ENCODE measurements around the gene MYL12A. TPM values are rescaled to one million over a fixed set of nuclear protein-coding genes. Genes with fewer than 3 reads are reported as not detected.

MYL12A gene
- total and polyA plus RNA-seq, 2 of the 13 experiments (the other 11 are each of a cell fraction or from before 2014, with no cell fraction given): 261 to 277 TPM

GRCh38 chr18:3252843-3253242 is 5.2 kb downstream of the MYL12A start:
- ChIA-PET POLR2A (no interaction called here), CTCF (ENCODE audit: low intra/inter-chr PET ratio, low total read pairs) (no interaction called here)
- intact Hi-C loops (cut with micrococcal nuclease; ENCODE audit: unreplicated experiment) (no loop called here), in situ Hi-C loops (cut with HindIII; ENCODE audit: extremely low pct_ligation_motif_present, low pct_unique_long_range_greater_than_20kb) (no loop called here)
- no peaks in the 10 kb centered on the region for H3K9me3 ChIP-seq (ENCODE audit: low read length)
- no peak overlapping the region for H3K9ac ChIP-seq (ENCODE audit: insufficient read depth, low read depth, low read length)
- BruUV-seq (replicated peaks): no TSS peak
- H3K4me2 ChIP-seq (ENCODE audit: low read depth, low read length): no peak overlapping the region
- peaks cover 13% of the 10 kb centered on the region; the same call in 1 of the 2 replicates for H4K20me1 ChIP-seq (ENCODE audit: insufficient read depth, low read length)
- peaks cover 71% of the 10 kb centered on the region for H3K4me1 ChIP-seq (ENCODE audit: insufficient read depth, low read length)
- H3K27me3 ChIP-seq (ENCODE audit: control insufficient read depth in 1 of 2, insufficient read depth in 2 of 2, low read length in 2 of 2): no peaks in the 10 kb centered on the region; a peak in 1 of 5 replicates
- no peak overlapping the region for H3K4me3 ChIP-seq (replicated peaks in 1 of 3; ENCODE audit: insufficient read depth in 1 of 3, low read depth in 2 of 3, low read length in 3 of 3)
- peaks cover 4 to 27% of the 10 kb centered on the region in 2 experiments; a peak in 4 of 5 replicates for H3K36me3 ChIP-seq (replicated peaks in 1 of 2; ENCODE audit: control insufficient read depth in 1 of 2, insufficient read depth in 2 of 2, low read length in 2 of 2)
- TF ChIP-seq KMT2A (CRISPR knock-in tag; IDR thresholded peaks at IDR 0.05) (no peak), ZNF670 (CRISPR knock-in tag; IDR thresholded peaks at IDR 0.05; ENCODE audit: borderline replicate concordance) (no peak), BCLAF1 (IDR thresholded peaks at IDR 0.05) (no peak), ZNF891 (CRISPR knock-in tag; IDR thresholded peaks at IDR 0.05) (no peak), ZNF605 (CRISPR knock-in tag; IDR thresholded peaks at IDR 0.05) (no peak), RAD51 (IDR thresholded peaks at IDR 0.05; ENCODE audit: borderline replicate concordance) (no peak), BHLHE40 (IDR thresholded peaks at IDR 0.05; ENCODE audit: low read length) (no peak), EHMT2 (IDR thresholded peaks at IDR 0.05; ENCODE audit: borderline replicate concordance, low read depth, low read length) (no peak)
- no peak overlapping the region for H3K27ac ChIP-seq (ENCODE audit: extremely low read length, insufficient read depth, low read length)
- DNase-seq (ENCODE audit: low spot score): no peak
- no peak overlapping the region for H2AFZ ChIP-seq (ENCODE audit: low read length)
- no peak for FAIRE-seq
- 96% methylated on average over 1 of the region's 1 CpG for WGBS (ENCODE audit: low lambda C conversion rate)
- H3K79me2 ChIP-seq (ENCODE audit: insufficient read depth, low read length): peaks cover 59% of the 10 kb centered on the region
- no peak for ATAC-seq
